WERI-Rb-1 (cell line): Measurements from ENCODE around the gene HPCAL1.

Experiments
- DNase-seq: peaks from one replicate; pipeline ENCODE4 v3.0.0-alpha.2; 2020
- H3K27ac ChIP-seq: fragments of 250-450 bp; sonication (Bioruptor Pico); 2 replicates; pipeline ENCODE4 v1.5.1; 2020; ENCODE audit warnings: mild to moderate bottlenecking, moderate library complexity
- H3K27me3 ChIP-seq: fragments of 250-450 bp; sonication (Bioruptor Pico); 2 replicates; pipeline ENCODE4 v1.5.1; 2021; ENCODE audit warnings: mild to moderate bottlenecking, low read depth, moderate library complexity; ENCODE audit not compliant: insufficient read depth, severe bottlenecking
- H3K36me3 ChIP-seq: fragments of 250-450 bp; sonication (Bioruptor Pico); 2 replicates; pipeline ENCODE4 v1.5.1; 2020; ENCODE audit warnings: mild to moderate bottlenecking, moderate library complexity
- H3K4me3 ChIP-seq: 2 replicates; pipeline ENCODE4 v1.5.1; 2011; ENCODE audit warnings: low read depth, mild to moderate bottlenecking, control low read depth, low read length
- H3K9me3 ChIP-seq: fragments of 250-450 bp; sonication (Bioruptor Pico); 2 replicates; pipeline ENCODE4 v1.5.1; 2021; ENCODE audit warnings: mild to moderate bottlenecking, moderate library complexity; ENCODE audit not compliant: severe bottlenecking
- TF ChIP-seq, protein P1 (sequence below): IDR thresholded peaks from 2 replicates; pipeline ENCODE4 v1.5.1; 2011; ENCODE audit warnings: low read depth, mild to moderate bottlenecking, control low read depth, inconsistent platforms, low read length

Gene HPCAL1

DNA sequence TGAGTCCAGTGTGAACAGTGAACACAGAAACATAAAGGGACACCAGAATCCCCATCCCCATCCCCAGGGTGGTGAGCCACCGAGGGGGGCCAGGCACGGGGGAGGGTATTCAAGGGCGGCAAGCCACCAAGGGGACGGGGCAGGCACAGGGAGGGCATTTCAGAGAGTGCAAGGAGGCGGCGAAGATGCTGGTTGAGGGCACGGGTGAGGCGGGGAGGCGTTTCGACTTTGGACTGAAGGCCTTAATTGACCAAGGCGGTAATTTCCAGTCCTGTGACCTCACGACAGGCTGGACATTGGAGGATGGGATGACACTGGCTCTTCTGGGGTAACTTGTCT, 75.0 kb downstream of the HPCAL1 start:
- Histone ChIP-seq H3K27me3 (no peaks in the 10 kb centered on the region), H3K36me3 (no peaks in the 10 kb centered on the region), H3K27ac (no peak overlapping the region), H3K4me3 (no peak overlapping the region), H3K9me3 (no peaks in the 10 kb centered on the region)
- no peak for DNase-seq
- TF ChIP-seq, protein P1, sequence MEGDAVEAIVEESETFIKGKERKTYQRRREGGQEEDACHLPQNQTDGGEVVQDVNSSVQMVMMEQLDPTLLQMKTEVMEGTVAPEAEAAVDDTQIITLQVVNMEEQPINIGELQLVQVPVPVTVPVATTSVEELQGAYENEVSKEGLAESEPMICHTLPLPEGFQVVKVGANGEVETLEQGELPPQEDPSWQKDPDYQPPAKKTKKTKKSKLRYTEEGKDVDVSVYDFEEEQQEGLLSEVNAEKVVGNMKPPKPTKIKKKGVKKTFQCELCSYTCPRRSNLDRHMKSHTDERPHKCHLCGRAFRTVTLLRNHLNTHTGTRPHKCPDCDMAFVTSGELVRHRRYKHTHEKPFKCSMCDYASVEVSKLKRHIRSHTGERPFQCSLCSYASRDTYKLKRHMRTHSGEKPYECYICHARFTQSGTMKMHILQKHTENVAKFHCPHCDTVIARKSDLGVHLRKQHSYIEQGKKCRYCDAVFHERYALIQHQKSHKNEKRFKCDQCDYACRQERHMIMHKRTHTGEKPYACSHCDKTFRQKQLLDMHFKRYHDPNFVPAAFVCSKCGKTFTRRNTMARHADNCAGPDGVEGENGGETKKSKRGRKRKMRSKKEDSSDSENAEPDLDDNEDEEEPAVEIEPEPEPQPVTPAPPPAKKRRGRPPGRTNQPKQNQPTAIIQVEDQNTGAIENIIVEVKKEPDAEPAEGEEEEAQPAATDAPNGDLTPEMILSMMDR: no peak

DNA sequence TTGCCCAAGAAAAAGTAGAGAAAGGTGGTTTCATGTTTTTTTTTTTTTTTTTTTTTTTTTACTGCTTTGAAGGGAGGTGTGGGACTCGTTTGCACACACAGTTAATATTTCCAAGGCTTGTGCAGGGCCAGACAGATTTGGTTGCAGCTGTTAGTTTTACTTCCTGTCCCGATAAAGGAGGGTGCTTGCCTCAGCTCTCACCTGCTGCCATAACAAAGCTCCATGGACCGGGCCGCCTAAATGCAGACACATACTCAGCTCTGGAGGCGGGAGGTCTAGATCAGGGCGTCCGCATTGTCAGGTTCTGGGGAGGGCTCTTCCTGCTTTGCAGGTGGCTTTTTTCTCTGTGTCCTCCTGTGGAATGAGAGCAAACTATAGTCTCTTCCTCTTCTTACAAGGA, 75.5 kb downstream of the HPCAL1 start:
- Histone ChIP-seq H3K36me3 (no peaks in the 10 kb centered on the region), H3K4me3 (no peak overlapping the region), H3K9me3 (no peaks in the 10 kb centered on the region), H3K27me3 (no peaks in the 10 kb centered on the region), H3K27ac (no peak overlapping the region)
- DNase-seq: no peak
- TF ChIP-seq, protein P1: no peak

DNA sequence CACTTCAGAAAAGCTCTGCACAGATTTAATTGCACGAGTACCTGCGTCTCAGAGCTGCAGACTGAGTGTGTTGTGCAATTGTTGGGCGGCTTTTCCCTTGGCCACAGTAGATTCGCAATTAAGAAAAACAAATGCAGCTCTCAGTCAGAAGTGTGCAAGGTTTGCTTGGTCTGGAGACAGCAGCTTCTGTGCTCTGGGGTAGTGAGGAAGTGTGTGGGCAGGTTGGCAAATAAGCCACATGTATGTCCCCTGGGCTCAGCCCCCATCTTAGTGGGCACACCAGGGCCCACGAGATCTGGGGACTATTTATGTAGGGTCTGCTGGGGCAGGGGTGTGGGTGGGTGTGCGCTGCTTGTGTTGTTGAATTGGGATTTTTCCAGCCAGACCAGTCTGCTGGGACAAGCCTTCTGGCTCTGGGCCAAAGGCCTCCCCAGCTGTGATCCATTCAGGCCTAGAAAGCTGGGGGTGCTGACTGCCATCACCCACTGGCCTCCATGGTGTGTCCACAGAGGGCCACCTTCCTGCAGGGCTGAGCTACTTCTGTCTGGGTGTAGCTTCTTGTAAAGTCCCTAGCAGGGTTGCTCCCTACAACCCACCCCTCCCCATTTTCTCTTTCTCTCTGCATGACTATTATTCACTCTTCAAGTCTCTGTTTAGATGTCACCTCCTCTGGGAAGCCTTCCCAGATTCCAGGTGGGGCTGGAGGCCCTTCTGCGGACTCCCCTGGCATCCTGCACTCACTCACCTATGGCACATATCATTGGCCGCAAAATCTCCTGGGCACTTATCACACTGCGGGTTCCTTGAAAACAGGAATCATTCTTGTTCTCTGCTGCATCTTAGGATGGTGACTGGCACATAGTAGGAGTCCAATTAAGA, 77.6 kb downstream of the HPCAL1 start:
- Histone ChIP-seq H3K27me3 (no peaks in the 10 kb centered on the region), H3K27ac (no peak overlapping the region), H3K36me3 (no peaks in the 10 kb centered on the region), H3K4me3 (no peak overlapping the region), H3K9me3 (no peaks in the 10 kb centered on the region)
- no peak for DNase-seq
- TF ChIP-seq, protein P1: no peak

DNA sequence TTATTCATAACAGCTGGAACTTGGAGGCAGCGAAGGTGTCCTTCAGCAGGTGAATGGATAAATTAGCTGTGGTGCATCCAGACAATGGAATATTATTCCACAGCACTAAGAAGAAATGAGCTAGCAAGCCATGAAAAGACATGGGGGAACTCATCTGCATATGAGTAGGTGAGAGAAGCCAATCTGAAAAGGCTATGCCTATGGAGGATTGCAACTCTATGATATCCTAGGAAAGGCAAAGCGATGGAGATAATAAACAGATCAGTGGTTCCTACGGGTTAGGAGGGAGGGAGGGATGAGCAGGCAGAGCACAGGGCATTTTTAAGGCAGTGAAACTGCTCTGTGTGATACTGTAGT, 79.3 kb downstream of the HPCAL1 start:
- H3K27ac ChIP-seq: no peak overlapping the region
- TF ChIP-seq, protein P1: no peak
- no peak overlapping the region for H3K4me3 ChIP-seq
- no peaks in the 10 kb centered on the region for H3K9me3 ChIP-seq
- H3K36me3 ChIP-seq: no peaks in the 10 kb centered on the region
- H3K27me3 ChIP-seq: no peaks in the 10 kb centered on the region
- no peak for DNase-seq

DNA sequence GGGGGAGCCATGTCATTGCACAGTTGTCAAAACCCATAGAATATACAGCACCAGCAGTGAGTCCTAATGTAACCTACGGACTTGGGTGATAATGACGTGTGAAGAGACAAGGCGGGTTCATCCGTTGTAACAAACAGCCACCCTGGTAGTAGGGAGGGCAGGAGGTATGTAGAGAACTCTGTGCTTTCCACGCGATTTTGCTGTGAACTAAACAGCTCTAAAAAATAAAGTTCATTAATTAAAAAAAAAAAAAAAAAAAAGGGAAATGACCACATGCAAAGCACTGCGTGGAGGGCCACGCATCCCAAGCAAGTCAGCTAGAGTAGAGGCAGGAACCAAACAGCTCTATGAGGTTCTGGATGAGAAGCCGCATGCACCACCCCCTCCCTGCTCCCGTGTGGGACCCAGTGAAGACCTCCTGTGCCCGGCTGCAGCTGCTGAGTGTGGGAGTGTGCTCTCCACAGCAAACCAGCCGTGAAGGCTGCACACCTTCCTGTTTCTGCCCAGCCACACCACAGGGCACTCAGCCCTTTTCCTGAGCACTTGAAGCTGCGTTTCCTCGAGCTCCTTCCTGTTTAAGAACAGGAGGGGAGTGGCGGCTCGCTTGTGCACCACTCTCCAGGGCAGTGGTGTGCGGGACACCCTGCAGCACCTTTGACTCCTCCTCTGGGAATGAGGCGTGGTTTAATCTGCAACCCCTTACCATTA, 79.8 kb downstream of the HPCAL1 start:
- Histone ChIP-seq H3K27ac (no peak overlapping the region), H3K36me3 (no peaks in the 10 kb centered on the region), H3K9me3 (no peaks in the 10 kb centered on the region), H3K4me3 (no peak overlapping the region), H3K27me3 (no peaks in the 10 kb centered on the region)
- TF ChIP-seq, protein P1: no peak
- no peak for DNase-seq
